LNCAP (cell line): ENCODE data around the gene CLIC5.

Source experiments
- CTCF ChIP-seq: fragments of 450-650 bp; IDR thresholded peaks from 2 replicates; pipeline ENCODE4 v1.5.1; 2017; ENCODE audit warnings: mild to moderate bottlenecking

Gene CLIC5

GRCh38 chr6:46046558-46047174, 31.0 kb upstream of the CLIC5 start:
- TF ChIP-seq CTCF: no peak

- no peak for TF ChIP-seq CTCF
Measured at GRCh38 chr6:46044881-46045617, 29.4 kb upstream of the CLIC5 start.

GRCh38 chr6:46042355-46042999, 26.8 kb upstream of the CLIC5 start:
- TF ChIP-seq CTCF: peak; percentile 63

GRCh38 chr6:46040288-46040687, 24.6 kb upstream of the CLIC5 start:
- no peak for TF ChIP-seq CTCF

GRCh38 chr6:46039646-46040045, 24.0 kb upstream of the CLIC5 start:
- no peak for TF ChIP-seq CTCF

- no peak for TF ChIP-seq CTCF
Measured at GRCh38 chr6:46036911-46037310, 21.3 kb upstream of the CLIC5 start.

GRCh38 chr6:46035242-46035641, 19.6 kb upstream of the CLIC5 start:
- no peak for TF ChIP-seq CTCF
